Activated CD4-positive, CD25-positive, alpha-beta regulatory T cell treated with anti-CD3 and anti-CD28 coated beads, Interleukin-2, amount 50 U/mL, for 16 hours (primary cell): Measurements from ENCODE around the gene TBX1.

ENCODE experiments used
- DNase-seq: peaks from one replicate; pipeline ENCODE4 v3.0.0-alpha.2; 2020; ENCODE audit warnings: low read depth, low spot score

Gene TBX1

DNA sequence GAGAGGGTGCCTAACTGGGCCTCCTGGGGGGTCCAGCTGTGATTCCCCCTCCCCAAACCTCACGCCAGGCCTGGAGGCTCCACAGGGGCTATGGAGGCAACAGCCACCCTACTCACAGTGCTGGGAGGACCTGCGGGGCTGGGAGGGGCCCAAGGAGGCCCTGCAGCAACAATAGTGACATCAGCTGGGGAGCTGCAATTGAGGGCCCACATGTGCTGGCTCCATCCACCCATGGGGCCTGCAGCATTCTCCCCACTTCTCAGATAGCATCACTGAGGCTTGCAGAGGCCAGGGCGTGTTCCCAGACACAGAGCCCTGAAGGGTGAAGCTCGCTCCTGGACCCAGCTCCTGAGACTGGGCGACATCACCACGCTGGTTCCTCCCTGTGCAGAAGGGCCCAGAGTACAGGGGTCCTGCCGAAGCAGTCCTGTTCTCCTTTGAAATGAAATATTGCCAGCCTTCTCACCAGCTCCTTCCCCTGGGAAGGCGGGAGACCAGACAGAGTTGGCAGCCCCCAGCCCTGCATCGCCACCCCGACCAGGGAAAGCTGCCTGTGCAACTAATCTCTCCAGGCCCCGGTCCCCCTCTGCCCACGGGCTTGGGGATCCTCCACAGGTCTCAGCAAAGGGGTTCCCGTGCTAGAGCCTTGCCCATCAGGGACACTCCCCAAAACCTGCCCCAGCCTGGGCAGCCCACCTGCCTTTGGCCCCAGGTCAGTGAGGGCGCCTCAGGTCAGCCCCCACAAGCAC is 8.9 kb upstream of the TBX1 start:
- no peak for DNase-seq

DNA sequence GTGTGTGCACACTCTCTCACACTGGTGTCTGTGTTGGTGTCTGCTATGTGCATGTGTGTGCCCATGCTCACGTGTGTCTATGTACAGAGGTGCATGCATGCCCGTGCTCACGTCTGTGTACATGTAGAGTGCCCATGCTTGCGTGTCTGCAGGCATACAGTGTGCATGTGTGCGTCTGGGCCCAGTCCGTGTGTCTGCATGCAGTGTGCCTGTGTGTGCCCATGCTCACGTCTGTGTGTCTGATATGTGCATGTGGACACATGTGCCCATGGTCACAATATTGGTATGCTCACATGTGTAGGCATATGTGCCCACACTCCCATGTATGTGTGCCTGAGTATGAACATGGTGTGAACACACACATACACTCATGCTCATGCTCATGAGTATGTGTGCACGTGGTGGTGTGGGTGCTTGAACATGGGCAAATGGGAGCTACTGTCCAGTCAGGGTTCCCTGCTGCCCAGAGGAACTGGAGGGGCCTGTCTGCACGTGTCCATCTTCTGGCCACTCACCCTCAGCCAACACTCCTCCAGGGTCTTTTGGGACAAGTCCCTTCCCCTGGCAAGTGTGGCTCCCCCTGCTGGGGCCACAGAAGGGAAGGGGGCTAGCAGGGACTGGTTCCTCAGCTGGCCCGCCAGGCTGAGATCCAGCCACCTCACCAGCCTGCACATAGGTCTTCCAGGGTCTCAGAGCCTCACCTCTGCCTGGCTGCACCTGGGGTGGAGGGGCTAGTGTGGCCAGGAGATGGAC is 7.3 kb upstream of the TBX1 start:
- DNase-seq = no peak

DNA sequence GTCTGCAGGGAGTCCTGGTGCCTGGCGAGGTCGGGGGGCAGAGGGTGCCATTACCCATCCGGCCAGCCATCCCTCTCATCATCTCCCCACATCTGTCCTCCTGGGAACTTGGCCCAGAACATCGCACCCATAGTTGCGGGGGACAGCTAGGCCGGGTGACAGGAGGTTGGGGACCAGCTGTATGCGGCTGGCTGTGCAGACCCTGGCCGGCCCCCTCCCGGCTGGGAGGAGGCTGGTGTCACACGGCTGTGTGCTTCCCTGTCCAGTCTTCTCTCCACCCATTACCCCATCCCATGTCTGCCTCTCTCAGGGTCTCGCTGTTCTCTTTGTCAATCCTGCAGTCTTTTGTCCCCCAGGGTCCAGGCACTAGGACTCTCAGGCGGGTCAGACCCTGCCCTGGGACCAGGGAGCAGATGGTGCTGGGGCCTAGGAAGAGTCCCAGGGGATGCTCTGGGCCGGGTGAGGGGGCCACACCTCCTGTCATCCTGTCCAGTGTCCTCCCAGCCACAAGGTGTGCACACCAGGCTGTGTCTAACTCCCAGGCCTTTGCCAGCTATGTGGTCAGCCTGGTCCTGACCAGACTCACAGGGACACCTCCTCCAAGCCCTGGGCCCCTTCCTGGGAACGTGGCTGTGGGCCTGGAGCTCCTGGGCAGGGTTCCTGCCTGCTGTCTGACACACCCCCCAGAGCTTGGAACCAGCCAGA is 6.4 kb upstream of the TBX1 start:
- no peak for DNase-seq

DNA sequence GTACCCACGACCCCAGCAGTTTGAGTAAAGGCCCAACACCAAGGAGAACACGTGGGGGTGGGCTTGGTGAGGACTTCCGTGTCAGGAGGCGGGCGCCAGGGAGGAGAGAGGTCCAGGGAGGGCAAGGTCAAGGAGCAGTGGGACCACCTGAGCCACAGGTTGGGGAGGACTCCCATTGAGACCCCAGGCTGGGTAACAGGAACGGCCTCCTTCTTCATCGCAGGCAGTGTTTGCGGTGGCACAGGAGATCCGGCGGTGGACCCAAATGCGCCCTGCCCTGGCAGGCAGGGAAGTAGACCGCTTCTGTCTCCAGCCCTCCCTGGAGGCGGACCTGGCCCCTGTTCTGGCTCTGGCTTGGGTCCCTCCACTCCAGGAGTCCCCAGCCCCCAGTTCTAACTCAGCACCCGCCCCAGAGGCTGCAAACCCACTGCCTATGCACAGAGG is 5.9 kb upstream of the TBX1 start:
- DNase-seq = no peak

DNA sequence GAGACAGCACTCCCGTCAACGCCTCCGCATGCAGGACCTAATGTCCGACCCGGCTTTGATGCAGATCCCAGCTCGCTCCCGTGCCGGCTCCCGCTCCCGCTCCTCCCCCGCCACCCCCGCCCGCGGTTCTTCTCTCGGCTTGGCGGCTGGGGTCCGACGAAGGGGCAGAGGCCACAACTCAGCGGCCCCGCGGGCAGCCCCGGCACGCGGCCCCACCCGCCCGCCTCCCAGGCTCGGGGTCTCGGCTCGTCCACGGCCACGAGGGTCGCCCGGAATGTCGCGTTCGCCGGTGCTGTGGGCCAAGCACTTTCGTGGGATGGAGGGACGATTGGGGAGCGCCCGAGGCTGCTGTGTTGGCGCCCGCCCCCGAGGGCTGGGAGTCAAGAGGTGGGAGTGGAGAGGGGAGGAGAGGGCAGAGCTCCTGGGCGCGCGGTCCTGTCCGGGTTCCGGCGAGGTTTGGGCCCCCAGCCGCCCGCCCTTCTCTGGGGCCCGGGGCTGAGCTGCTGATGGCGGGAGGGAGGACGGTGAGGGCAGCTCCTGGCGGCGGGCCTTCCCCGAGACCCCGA is 5.3 kb upstream of the TBX1 start:
- DNase-seq = no peak

DNA sequence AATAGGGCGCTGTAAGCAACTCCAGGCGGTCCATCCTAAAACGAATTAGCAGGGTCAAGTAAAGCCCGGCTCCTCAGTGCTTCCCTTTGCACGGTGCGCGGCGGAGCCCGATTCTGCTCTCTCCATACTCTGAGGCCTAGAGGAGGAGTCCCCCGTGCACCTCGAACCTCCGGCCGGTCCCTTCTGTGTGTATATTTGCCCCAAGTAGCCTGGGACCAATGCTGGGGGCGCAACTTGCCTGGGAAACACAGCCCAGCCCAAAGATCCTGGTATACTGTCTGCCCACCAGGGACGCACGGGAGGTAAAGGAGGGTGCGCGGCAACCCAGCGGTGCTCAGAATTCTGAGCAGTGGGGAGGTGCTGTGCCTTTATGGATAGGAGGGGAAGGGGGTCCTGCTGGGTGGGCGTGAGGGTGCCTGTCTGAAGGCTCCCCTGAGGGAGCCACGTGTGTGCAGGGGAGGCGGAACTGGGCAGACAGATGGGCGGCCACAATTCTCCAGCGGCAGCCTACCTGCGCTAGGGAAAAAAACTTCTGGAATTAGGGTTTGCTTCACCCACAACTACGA is 4.8 kb upstream of the TBX1 start:
- DNase-seq = no peak

DNA sequence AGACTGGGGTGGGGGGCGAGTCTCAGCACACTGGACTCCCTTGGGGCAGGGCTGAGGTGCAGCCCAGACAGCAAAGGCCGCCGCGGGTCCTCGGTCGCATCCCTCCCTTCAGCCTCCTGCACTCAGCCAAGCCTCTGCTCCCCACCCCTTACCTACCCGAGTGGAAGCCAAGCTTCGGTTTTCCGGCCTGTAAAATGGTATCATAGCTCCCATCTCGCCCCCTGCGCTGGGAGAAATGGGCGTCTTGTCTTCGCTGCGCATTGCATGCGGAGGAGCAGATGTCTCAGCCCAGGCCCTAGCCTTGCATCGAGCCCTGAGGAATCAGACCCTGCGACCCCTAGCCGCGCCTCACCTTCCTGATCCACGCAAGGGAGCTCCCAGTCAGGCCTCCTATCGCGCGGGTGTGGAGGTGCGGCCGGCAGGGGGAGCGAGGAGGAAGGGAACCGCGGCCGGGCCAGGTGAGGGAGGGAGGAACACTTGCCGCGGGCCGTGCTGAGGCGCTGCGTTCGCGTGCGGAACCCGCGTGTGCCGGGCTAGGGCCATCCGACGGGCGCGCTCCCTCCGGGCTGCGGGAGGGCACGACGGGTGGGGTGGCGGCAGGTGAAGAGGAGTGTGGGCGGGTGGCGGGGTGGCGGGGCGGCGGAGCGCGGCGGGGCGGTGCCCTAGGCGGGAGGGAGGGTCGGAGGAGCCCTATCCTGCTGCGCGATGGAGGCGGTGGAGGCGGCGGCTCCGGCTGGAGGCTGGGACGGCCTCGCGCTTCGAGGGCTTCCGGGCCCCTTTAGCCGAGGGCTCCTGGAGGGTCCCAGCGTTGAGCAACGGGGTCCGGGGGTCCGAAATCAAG is 4.1 kb upstream of the TBX1 start:
- DNase-seq = peak; percentile 29

DNA sequence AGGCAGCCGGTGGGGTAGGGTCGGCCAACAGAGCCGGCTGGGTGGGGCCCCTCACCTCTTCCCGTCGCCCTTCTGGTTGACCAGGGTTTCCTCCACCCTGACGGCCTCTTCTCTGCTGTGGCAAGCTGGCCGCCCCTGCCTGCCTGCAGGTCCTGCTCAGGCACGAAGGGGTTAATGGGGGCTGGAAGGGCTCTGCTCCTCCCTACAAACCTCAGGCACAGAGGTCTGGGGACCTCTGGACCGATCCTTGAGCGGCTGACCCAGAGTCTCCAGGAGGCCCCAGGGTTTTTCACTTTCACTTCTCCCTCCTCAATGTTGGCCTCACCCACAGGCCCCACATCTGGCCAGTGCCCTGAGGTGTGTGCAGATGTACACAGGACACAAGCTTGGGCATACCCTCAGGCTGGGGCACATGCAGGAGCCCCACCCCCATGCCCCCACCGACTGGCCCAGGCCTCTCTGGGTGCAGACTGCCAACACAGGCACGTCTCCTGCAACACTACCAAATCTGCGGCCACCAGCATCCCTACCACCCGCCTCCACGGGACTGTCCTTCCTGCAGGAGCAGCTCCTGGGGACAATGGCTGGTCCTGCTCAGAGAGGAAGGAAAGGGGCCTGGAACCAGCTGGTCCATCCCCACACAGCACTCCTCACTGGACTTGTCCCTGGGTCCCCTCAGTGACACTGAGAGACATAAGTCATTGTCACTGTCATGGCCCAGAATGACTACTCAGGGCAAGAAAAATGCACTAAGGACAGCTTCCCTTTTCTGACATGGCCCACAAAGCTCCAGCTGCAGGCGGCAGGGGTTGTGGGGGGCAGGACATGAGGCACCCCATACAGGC is 3.2 kb upstream of the TBX1 start:
- DNase-seq = no peak

DNA sequence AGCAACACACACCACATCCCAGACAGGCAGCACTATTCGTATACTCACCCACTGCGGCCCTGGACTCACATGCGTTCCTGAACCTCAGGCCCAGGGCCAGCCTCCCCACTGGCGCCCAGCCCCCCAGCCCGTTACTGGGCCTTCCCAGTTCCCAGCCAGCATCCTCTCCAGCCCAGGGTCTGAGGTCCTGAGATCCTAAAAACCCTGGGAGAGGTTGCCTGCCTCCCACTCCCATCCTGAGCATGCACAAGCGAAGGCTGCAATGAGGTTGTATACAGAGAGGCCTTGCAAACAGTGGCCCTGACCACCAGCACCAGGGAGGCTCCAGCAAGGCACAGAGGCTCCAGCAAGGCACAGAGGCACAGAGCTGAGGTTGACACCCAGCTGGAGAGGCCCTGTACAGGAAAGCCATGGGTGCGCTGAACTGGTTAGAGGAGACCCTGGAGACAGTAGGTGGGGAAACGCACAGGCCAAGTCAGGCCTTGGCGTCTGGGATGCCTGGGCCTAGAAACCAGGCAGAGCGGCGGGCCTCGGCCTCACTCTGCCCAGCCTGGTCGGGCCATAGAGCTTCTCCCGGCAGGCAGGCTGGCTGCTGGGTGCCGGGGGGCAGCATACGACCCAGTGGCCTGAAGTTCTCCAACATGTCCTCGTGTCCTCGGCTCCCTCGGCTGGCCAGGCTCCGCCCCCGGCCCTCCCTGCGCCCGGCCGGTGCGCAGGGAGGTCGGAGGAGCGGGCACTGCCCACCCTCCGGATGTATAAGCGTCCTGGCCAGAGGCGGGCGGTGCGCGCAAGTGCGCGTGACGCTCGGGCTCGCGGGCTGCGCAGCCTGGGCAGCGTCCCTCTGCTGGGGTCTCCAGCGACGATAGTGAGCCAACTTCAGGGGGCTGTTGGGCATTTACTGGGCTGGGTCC is 2.3 kb upstream of the TBX1 start:
- DNase-seq = no peak

DNA sequence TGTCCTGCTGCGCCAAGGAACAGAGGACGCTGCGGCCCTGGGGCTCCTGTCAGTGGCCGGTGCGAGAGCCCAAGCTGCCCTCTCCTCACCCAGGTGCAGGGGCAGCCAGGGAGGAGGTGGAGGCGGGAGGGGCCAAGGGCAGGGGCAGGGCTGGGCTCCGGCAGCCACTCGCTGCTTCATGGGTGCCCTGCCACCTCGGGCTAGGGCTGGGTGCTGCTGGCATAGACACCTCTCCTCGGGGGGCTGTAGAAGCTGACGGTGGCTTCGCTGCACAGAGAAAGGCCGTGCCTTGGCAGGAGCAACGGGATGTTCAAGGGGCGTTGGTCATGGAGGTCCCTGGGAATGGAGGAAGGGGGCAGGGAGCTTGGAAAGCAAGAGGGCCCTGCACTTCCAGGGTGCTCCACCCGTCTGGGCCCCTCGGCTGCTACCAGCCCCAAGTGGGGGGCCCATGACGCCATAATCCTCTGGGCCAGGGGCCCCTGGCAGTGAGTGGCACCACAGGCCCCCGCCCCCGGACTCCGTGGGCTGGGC is 1.6 kb upstream of the TBX1 start:
- no peak for DNase-seq

DNA sequence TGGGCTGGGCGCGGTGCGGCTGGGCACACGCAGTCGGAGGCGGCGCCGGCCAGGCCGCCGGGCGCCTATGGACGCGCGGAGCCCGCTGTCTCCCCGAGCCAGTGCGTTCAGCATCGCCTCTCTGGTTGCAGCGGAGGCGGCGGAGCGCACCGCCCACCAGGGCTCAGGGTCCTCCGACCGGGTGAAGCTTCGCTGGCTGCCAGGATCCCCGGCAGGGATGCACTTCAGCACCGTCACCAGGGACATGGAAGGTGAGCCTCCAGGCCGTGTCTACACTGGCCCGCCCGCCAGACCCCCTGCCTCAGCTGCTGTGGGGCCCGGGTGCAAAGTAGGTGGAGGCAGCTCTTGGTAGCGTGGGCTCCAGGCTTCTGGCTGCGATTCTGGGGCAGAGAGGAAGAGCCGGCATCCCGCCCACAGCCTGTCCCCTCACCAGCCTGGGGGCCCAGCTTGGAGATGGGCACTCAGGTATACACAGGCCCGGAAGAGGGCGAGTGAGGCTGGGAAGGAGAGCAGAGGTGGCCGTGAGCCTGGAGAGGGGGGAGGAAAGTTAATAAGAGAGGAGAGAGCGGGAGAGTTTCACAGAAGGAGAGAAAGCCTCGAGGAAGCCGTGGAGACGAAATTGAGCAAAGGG is 1.0 kb upstream of the TBX1 start:
- no peak for DNase-seq

DNA sequence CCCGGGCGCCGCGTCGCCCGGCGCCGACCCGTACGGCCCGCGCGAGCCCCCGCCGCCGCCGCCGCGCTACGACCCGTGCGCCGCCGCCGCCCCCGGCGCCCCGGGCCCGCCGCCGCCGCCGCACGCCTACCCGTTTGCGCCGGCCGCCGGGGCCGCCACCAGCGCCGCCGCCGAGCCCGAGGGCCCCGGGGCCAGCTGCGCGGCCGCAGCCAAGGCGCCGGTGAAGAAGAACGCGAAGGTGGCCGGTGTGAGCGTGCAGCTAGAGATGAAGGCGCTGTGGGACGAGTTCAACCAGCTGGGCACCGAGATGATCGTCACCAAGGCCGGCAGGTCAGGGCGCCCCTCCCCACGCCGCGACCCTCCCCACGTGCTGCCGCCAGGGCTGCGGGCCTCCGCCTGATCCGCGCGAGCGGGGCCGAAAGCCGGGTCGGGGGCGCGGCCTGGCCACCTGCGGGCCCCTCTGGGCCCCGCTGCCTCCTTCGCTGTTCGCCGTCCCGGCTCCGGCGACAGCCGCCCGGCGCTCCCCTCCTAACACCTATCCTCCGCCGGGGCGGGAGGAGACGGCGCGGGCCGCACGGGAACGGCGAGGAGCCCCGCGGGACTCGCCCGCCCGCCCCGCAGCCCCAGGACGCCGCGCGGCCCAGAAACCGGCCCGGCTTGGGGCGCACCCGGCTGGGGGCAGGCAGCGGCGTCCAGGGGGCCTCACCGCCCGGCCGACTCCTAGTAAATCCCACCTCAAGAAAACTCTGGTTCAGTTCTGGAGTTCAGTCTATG is 560 bp downstream of the TBX1 start:
- DNase-seq = no peak

DNA sequence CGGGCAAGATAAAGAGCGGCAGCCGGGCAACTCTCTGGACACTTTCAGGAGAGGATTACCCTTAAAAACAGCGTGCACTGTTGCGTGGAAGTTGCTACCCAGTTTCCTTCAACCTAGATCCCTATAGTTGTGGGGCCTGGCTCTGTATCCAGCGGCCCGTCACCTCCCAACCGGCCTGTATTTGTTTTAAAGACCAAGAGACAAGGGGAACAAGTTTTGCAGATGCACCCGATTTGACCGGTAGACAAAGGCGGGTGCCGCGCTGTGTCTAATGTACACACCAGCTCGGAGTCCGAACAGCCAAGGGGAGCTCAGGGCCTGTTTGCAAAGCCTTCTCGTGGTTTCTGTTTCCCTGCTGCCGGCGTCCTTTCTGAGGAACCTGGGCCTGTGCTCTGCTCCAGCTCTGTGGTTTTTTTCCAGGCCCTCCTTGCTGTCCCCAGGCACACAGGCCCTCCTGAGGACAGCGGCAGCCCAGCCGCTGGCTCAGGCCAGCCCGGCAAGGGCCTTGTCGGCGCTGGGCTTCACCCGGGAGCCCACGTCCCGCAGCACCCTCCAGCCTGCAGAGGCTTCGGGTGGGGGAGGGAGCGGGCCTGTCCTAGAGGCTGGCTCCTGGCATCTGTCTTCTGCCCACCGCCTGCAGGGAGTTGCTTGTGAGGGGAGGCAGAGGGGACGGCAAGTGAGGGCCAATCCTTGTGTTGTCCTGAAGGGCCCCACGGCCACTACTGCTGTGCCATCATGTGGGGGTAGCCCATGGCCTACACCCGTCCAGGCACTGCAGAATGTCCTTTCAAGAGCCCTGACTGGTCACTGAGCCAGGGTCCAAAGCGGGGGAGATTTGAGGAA is 1.4 kb downstream of the TBX1 start:
- DNase-seq = no peak

DNA sequence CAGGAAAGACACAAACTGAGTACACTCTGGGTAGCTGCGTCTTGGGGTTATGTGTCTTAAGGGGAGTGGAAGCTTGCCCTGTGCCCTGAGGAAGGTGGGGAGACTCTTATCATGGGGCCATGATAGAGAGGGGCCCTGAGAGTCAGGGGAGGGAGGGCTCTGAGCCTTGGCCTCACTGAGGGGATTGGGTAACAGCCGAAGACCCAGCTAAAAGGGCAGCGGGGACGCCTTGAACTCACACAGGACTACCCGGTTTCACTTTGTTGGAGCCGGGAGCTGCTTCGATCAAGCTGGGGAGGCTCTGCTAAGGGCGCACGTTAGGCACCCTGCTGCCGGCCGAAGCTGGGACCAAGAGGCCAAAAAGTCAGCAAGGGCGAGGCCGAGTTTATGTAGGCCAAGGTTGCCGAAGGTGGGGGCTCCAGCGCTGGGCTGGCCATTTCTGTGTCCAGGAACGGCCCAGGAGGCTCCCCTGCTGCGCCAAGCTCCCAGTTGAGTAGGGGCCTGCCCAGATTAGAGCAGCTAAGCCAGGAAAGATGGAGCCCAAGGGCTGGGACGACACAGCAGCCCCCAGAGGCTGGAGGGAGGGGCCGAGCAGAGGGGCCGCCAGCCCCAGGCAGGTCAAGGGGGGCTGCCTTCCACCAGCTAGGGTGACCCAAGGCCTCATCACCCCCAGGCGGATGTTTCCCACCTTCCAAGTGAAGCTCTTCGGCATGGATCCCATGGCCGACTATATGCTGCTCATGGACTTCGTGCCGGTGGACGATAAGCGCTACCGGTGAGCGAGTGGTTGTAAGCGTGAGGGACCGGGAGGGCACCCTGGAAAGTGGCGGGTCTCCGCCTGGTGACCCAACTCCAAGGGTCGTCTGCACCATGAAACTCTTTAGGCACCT is 2.2 kb downstream of the TBX1 start:
- DNase-seq = no peak

DNA sequence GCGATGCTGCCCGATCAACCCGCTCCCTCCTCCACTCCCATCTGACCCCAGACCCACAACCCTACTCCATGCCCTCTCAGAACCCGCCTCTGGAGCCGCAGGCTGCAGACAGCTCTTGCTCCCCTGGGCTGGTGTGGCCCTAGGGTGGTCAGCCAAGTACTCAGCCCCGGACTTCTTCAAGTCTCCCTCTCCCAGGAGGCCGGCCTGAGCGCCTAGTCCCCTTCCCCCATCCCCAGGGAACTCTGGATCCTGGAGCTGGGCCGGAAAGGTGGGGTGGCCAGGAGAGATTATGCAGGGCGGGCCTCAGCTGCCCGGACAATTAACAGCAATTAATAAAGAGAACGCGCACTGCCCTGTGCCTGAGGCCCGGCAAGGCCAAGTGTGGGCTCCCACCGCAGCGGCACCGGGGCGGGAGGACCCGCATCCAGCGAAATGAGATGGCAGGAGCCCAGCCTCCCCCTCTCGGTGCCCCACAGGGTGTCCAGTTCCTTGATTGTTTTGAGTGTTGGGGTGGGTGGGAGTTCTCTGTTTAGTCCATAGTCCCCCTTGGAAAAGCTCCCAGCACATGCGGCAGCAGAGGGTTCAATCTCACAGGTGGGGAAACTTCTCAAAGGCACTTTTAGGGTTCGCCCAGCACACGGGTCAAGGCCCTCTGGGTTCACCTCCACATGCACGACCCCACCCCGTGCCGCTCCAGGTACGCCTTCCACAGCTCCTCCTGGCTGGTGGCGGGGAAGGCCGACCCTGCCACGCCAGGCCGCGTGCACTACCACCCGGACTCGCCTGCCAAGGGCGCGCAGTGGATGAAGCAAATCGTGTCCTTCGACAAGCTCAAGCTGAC is 3.1 kb downstream of the TBX1 start:
- DNase-seq = no peak
